ENCODE results near the gene TRIM2. TPM values are rescaled to one million over a fixed set of nuclear protein-coding genes. Genes with fewer than 3 reads are reported as not detected.

Gene TRIM2
- total RNA-seq, 1 donor from 2014 or later, result 50.1 TPM

GRCh38 chr4:153292897-153293741 is 88.9 kb downstream of the TRIM2 start:
- TF ChIP-seq, protein P1, sequence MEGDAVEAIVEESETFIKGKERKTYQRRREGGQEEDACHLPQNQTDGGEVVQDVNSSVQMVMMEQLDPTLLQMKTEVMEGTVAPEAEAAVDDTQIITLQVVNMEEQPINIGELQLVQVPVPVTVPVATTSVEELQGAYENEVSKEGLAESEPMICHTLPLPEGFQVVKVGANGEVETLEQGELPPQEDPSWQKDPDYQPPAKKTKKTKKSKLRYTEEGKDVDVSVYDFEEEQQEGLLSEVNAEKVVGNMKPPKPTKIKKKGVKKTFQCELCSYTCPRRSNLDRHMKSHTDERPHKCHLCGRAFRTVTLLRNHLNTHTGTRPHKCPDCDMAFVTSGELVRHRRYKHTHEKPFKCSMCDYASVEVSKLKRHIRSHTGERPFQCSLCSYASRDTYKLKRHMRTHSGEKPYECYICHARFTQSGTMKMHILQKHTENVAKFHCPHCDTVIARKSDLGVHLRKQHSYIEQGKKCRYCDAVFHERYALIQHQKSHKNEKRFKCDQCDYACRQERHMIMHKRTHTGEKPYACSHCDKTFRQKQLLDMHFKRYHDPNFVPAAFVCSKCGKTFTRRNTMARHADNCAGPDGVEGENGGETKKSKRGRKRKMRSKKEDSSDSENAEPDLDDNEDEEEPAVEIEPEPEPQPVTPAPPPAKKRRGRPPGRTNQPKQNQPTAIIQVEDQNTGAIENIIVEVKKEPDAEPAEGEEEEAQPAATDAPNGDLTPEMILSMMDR (IDR thresholded peaks at IDR 0.05; ENCODE audit: unreplicated experiment), result no peak
- H3K27ac Mint-ChIP-seq, result peak overlapping the region; percentile 97
- peaks cover 49% of the 10 kb centered on the region for H3K4me1 Mint-ChIP-seq
- H3K27me3 Mint-ChIP-seq (ENCODE audit: low read depth), result no peaks in the 10 kb centered on the region
- peaks cover 14% of the 10 kb centered on the region for H3K9me3 Mint-ChIP-seq
- DNase-seq (ENCODE audit: low spot score in 2 of 2, unreplicated experiment in 2 of 2), result no peak
- H3K4me3 Mint-ChIP-seq, result no peak overlapping the region
- H3K36me3 Mint-ChIP-seq, result peaks cover 21% of the 10 kb centered on the region

GRCh38 chr4:153293742-153294057 is 89.5 kb downstream of the TRIM2 start:
- Mint-ChIP-seq H3K27me3 (ENCODE audit: low read depth) (no peaks in the 10 kb centered on the region), H3K4me3 (no peak overlapping the region), H3K27ac (peak overlapping the region; percentile 97), H3K4me1 (peaks cover 52% of the 10 kb centered on the region), H3K9me3 (peaks cover 9% of the 10 kb centered on the region), H3K36me3 (peaks cover 20% of the 10 kb centered on the region)
- DNase-seq (ENCODE audit: low spot score in 2 of 2, unreplicated experiment in 2 of 2), result no peak
- TF ChIP-seq, protein P1 (IDR thresholded peaks at IDR 0.05; ENCODE audit: unreplicated experiment), result no peak

DNA sequence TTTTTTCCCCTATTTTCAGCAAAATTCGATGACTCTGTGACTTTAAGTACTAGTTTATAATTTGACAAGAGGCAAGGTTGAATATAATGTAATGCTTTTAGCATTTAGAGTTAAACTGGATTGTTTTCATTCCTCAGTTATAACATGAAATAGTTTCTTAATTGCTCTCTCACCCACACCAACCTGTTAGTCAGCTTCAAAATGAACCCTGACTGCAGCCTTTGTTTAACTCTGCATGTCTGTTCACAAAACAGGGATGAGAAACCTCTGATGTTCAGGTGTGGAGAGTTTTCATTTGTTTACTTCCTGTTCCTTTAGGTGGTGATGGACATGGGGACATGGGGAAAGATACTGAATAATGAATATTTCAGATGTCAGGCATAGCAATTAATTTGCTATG is 90.4 kb downstream of the TRIM2 start:
- no peaks in the 10 kb centered on the region for H3K27me3 Mint-ChIP-seq (ENCODE audit: low read depth)
- peaks cover 9% of the 10 kb centered on the region for H3K9me3 Mint-ChIP-seq
- peaks cover 52% of the 10 kb centered on the region for H3K4me1 Mint-ChIP-seq
- H3K27ac Mint-ChIP-seq, result peak overlapping the region; percentile 97
- TF ChIP-seq, protein P1 (IDR thresholded peaks at IDR 0.05; ENCODE audit: unreplicated experiment), result no peak
- peaks cover 20% of the 10 kb centered on the region for H3K36me3 Mint-ChIP-seq
- H3K4me3 Mint-ChIP-seq, result peak overlapping the region; percentile 46
- DNase-seq (ENCODE audit: low spot score in 2 of 2, unreplicated experiment in 2 of 2), result no peak

GRCh38 chr4:153295131-153295755 is 91.0 kb downstream of the TRIM2 start:
- Mint-ChIP-seq H3K4me3 (peak overlapping the region; percentile 46), H3K36me3 (peaks cover 24% of the 10 kb centered on the region), H3K4me1 (peaks cover 52% of the 10 kb centered on the region), H3K27me3 (ENCODE audit: low read depth) (no peaks in the 10 kb centered on the region), H3K27ac (peak overlapping the region; percentile 97), H3K9me3 (peaks cover 13% of the 10 kb centered on the region)
- TF ChIP-seq, protein P1 (IDR thresholded peaks at IDR 0.05; ENCODE audit: unreplicated experiment), result no peak
- no peak for DNase-seq (ENCODE audit: low spot score in 2 of 2, unreplicated experiment in 2 of 2)

GRCh38 chr4:153296040-153296823 is 92.0 kb downstream of the TRIM2 start:
- H3K27me3 Mint-ChIP-seq (ENCODE audit: low read depth), result no peaks in the 10 kb centered on the region
- H3K27ac Mint-ChIP-seq, result peak overlapping the region; percentile 97
- H3K36me3 Mint-ChIP-seq, result peaks cover 27% of the 10 kb centered on the region
- peak in 1 of 2 experiments; percentile 44 for DNase-seq (ENCODE audit: low spot score in 2 of 2, unreplicated experiment in 2 of 2)
- TF ChIP-seq, protein P1 (IDR thresholded peaks at IDR 0.05; ENCODE audit: unreplicated experiment), result no peak
- peak overlapping the region; percentile 58 for H3K4me3 Mint-ChIP-seq
- peaks cover 52% of the 10 kb centered on the region for H3K4me1 Mint-ChIP-seq
- peaks cover 18% of the 10 kb centered on the region for H3K9me3 Mint-ChIP-seq

Measured in mesothelial cell of epicardium (in vitro differentiated cells).